ENCODE measurements around the gene GMNN.

GMNN gene

DNA sequence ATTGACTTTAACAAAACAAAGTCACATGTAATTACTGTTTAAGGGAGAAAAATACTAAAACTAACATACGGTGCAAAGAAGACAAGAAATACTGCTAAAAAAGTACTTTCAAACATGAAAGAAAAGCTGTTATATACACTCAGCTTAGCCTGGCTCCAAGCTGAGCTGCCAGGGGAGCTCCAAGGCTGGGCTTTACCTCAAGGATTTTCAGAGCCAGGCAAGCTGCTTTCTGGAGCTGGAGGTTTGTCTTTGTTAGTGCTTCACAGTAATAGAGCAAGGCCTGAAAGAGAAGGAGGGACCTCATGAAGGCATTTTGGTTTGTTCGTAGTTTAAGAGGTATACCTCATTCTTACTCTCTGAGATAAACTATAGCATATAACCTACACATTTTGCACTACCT lies 43.6 kb downstream of the GMNN start:
- DNase-seq = no peak

DNA sequence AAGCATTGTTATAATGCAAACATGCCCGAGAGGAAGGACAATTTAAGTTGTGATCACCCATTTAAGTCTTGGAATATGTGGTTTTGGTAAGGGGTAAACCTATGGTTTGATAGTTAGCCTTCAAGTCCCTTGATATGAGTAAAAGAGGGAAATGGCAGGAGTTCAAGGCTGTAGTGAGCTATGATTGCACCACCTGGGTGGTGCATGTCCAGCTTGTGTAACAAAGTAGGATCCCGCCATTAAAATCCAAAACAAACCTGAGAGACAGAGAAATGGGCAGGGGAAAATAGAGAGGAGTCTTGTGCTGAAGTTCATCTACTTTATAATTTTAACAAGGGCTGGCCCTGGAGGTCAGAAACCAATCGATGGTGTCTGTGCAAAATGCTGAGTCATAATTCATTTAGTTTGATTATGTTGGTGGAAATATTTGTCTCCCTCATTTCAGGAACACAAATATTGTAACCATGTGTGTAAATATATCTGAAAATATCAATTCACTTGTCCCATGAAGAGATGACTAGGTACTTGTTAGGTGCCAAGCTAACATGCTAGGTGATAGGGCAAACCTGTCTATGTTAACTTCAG lies 47.2 kb downstream of the GMNN start:
- no peak for DNase-seq

DNA sequence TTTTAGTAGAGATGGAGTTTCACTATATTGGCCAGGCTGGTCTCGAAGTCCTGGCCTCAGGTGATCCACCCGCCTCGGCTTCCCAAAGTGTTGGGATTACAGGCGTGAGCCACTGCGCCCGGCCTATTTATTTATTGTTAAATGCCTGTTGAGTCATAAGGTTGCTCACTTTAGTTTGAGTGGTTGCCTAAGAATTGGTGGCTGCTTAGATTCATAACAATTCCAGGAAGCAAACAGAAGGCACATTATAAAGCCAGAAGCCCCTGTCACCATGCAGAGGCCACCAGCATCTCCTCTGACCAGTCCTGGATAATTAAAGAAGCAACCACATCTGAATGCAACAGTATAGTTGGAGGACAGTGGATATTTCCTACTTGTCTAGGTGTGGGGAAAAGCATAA lies 48.0 kb downstream of the GMNN start:
- DNase-seq = no peak

DNA sequence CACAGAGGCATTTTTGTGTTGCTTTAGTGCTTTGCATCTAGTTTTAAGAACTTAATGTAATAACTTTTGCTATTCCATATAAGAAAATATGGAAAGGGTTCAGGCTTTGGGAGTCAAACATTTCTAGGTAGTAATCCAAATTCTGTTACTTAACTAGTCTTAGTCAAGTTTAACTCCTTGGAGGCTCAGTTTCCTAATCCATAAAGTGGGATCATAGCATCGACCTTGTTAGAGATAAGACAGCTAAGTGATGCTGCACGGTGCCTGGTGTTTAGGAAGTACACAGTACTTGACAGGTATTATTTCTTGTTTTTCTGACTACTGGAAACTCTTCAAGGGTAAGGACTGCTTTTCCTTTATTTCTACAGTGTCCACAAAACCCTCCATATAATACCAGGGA lies 48.4 kb downstream of the GMNN start:
- no peak for DNase-seq

DNA sequence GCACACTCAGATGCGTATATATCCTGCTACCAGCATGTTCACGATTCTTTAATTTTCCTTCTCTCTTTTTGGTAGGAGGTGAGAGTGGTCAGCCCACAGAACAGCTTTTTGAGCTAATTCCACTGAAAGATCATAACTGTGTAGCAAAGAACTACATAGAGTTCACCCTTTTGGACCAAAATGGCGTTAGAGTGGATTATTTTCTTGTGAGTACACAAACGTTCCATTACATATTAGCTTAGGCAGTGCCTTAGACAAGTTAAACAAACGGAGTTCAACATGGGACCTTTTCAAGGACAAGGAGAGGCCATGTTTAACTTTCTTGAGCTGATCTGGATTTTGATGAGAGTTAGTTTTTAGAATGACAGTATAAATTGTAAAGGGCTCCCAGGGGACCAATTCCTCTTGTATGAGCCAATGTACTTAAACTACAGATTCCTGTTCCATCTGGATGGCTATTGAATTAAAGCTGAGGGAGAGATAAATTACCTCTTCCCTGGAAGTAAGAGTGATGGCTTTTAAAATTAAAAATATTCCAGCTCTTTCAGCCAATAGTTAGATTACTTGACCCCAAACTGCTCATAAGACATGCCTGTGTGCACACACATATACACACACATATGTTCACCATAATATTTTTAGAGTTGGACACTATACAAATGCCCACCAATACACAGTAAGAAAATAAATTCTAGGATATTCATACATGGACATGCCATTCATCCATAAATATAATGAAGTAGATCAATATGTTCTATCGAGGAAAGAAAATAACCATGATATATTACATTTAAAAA lies 49.6 kb downstream of the GMNN start:
- no peak for DNase-seq

DNA sequence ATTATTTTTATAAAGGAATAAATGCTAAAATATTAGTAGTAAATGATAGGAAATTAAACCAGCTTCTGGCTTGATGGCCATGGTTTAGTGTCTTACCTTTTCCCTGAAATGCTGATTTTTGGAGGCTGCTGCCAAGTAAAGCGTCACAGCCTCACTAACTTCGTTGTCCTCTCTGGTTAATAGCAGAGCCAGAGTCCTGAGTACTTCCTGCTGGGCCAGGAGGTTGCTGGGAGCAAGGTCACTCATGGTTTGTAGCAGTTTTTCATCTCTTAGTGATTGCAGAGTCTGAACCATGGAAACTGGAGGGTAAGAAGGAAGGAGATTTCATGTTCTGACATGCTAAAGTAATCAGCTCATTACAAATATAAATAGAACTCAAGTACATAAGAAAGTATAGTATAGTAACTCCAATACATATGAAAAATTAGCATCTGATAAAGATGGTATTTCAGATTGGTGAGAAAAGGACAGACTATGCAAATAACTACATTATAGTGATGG lies 50.4 kb downstream of the GMNN start:
- no peak for DNase-seq

DNA sequence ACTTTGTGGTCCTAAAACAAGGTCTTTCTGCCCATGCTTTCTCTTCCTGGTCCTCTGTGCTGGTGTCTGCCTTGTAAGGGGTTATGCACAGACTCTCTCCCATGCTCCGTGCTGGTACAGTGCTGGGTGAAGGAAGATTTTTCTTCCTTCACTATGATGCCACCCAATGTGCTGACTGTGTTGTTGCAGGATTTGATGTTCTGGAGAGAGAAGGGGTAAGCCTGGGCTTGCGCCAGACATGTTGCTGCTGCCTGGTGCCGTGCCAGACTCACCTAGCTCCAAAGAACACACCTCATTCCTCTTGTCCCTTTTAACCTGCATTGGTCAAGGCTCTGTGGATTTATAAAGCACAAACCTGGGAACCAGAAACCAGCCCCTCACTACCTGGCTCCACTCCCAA lies 52.4 kb downstream of the GMNN start:
- DNase-seq = no peak

DNA sequence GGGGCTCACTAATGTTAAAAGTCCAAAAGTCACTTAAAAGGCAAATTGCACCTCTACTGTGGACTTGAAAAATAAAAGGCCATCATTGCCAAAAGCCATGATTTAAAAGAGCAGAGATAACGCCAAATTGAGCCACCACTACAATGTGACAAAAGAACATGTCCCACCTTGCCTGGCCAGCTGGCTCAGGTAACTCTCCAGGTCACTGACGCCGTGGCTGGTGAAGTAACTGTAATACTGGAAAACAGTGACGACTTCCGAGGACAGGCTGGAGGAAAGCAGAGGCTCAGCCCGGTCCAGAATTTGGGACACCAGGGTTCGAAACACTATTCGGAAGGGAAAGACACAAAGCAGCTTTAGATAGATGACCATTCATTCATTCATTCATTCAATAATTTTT lies 53.2 kb downstream of the GMNN start:
- DNase-seq = no peak

DNA sequence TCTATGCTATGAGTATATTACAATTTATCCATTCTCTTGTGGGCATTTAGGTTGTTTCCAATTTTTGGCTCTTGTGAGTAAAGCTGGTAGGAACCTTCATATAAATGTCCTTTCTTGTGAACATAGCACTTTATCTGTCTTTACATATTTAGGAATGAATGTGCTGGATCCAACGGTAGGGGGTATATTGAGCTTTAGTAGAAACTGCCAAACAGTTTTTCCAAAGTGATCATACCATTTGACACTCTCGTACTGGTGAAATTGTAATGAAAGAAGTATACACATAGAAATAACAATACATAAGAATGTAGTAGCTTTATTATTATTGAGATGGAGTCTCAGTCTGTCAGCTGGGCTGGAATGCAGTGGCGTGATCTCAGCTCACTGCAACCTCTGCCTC lies 54.9 kb downstream of the GMNN start:
- DNase-seq = no peak

DNA sequence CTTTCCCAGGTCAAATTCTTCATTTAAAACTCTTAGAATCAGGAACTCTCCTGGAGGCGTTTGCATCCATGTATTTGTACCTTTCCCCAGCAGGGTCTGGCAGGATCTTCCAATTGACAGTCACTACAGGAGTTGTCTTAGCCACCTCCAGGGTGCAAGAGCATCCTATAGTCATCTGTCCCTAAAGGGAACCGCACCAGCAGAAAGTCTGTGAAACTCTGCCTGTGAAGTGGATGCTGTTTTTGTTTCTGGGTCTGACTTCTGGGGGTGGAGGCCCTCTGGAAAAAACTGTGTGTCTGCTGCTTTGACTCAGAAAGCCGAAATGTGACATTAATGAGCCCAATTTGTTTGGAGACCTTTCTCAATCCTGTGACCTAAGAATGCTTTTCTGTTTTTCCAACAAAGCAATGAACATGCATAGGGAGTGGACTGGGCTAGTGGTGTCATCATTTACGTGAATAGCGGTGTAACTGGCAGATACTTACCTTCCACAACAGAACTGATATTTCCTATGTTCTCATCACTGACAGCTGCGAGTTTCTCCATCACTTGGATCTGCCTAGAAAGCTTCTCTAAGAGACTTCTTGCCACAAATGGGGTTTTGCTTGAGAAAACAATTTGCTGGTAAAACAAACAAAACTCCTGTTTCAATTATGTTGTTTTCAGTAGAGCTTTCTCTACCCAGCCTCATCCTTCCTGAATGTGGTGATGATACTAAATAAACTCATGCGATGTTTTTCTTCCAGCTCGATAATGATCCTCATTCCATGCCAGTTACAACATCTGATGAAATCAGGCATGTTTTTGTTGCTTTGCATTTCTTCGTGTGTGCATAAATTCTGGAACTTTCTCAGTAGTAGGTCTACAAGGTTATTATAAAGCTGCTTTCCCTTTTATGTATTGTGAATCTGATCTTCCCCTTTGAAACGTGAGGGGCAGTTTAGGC lies 57.3 kb downstream of the GMNN start:
- DNase-seq = no peak

DNA sequence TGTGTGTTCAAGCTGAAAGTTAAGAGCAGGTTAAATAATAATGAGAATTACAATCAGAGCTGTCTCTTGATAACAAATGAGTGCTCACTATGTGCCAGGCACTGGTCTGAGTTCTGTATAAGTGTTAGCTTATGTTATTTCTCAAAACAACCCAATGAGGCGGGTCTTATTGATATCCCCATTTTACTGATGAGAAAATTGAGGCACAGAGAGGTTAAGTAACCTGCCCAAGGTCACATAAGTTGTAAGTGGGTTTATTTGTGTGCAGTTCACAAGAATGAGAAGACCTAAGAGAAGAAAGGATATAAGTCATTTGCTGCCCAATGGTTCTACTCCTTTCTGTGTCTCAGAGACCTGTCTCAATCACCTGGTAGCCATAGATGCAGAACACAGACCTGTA lies 58.1 kb downstream of the GMNN start:
- no peak for DNase-seq

DNA sequence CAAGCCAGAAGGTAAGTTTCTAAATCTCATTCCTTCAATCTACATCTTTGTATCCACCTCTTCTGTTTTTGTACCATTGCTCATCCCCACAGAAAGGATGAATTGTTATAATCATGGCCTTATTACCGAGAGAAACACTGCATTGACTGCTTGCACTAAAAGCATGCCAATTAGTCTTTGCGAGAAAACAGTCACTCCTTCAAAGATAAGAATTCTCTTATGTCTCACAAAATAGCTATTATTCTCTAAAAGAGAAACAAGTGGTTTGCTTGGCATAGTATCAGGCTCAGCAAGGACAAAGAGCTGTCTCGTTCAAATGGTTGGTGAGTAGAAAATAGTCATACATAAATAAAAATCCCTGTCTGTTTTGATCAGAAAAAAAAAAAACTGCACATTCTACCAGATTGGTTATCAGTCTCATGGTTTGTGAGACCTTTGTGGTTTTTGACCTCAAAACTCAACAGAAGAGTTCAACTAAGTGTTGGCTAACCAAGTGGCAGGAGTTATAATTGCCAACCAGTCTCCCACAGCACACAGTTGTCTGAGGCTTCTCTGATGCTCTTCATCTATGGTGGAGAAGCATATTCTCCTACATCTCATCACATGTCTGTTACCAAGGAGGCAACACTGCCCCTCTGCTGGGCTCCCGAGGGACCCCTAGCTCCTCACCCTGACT lies 59.1 kb downstream of the GMNN start:
- no peak for DNase-seq
